HG02973 (cell line): ENCODE measurements around the gene TCEAL2.
"Not testable (repeated sequence)": the region's sequence is repeated elsewhere in the genome, so short reads cannot be mapped to it uniquely, and the experiment has no call there.

ENCODE experiments used
- ATAC-seq: cut with Tn5 transposase; IDR thresholded peaks from one replicate; pipeline ENCODE4 v1.9.1; 2021; ENCODE audit warnings: moderate library complexity; ENCODE audit not compliant: unreplicated experiment

The TCEAL2 gene

GRCh38 chrX:102125436-102125835, at the start of gene TCEAL2:
TSS of gene TCEAL2 (plus strand) at chrX:102125679. CDS start at chrX:102126831, 1,152 bp downstream.
- not testable (repeated sequence) for ATAC-seq

DNA sequence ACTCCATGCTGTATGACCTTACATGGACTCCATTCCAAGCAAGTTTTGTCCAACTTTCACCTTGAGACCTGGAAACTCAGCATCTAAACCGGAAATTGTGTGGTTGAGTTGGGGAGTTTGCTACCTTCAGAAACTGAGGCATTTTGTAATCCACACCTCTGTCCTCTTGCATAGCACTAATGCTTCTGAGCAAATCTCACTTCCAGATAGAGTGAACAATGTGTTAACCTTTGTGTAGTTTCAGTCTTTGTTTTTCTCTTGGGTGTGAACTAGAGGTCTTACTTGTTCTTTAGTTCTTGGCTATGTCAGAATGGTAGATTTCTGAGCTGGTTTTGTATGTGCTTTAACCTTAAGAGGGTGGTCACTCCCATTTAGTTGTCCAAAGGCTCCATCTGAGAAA, 48.1 kb upstream of the TCEAL2 start:
- ATAC-seq = no peak

DNA sequence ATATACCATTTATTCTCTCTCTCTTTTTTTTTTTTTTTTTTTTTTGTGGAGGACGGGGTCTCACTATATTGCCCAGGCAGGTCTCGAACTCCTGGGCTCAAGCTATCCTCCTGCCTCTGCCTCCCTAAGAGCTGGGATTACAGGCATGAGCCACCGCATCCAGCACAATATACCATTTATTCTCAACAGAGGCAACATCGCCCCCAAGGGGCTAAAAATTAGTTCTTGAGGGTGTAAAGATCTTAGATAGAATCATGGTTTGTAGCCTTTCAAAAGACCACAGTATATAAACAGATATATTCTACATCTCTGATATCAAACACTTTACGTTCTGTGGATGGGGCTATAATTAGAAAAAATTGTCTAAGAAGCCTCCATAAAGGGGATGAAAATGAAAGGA, 39.8 kb upstream of the TCEAL2 start:
- no peak for ATAC-seq

GRCh38 chrX:102113367-102113766, 12.1 kb upstream of the TCEAL2 start:
- no peak for ATAC-seq

GRCh38 chrX:102115748-102116147, 9.7 kb upstream of the TCEAL2 start:
- ATAC-seq = no peak

GRCh38 chrX:102125014-102125413, 465 bp upstream of the TCEAL2 start:
- ATAC-seq = not testable (repeated sequence)

GRCh38 chrX:102126080-102126818, 770 bp downstream of the TCEAL2 start:
- ATAC-seq = not testable (repeated sequence)

GRCh38 chrX:102126863-102127262, 1.4 kb downstream of the TCEAL2 start:
- ATAC-seq = no peak

- ATAC-seq = no peak
Observed at GRCh38 chrX:102129473-102129872, 4.0 kb downstream of the TCEAL2 start.

DNA sequence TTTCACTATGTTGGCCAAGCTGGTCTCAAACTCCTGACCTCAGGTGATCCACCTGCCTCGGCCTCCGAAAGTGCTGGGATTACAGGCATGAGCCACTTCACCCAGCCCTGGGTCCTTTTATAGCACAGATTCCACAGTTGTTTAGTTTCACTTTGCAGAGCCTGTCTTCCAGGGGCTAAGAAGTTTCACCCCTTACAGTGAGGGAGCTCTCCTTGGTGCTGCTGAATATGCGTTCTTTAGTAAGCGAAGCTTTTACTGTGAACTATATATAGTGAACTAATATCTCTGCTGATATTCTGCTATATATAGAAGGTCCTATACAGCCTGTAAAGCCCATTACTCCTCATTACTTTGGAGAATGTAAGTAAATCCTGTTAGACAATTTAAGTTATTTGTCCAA, 12.6 kb downstream of the TCEAL2 start:
- no peak for ATAC-seq

- not testable (repeated sequence) for ATAC-seq
Observed at GRCh38 chrX:102140876-102141275, 15.4 kb downstream of the TCEAL2 start.

DNA sequence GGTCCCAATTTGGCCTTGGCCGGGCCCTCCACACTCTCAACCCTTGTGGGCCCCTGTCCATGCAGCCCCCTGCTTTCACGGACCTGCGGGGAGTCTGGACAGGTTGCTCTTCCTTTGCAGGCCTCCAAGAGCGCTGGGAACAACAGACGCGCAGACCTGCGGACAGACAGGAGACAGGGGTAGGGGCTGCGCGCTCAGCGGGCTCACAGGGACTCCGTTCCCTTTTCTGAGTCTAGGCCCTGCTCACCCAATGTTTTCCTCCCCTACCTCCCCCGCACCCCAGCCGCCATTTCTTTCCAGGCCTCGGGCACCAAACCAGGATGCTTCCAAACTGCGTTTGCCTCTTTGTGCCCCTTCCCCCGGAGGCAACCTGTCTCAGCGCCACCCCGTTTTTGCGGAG, 16.2 kb downstream of the TCEAL2 start:
- not testable (repeated sequence) for ATAC-seq

DNA sequence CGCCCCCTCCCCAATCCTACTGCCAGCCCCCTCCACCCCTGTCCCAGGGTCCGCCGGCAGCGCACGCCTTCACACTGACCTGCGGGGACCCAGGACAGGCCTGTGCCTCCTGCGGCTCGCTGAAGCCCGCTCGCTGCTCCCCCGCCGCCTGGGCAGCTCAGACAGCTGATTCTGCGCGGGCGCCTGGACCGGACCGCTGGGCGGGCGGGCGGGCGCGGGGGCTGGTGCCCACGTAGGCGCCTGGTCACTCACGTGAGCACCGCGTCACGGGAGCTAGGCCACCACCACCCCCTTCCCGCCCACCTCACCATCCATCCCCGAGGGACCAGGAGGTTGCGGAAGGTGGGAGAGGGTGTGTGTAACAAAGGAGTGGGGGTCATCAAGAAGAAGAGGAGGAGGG, 16.8 kb downstream of the TCEAL2 start, which contains the start of gene TCEAL6:
TSS of gene TCEAL6 (minus strand) at position 208 of the 400 bp plus-strand sequence.
- not testable (repeated sequence) for ATAC-seq

DNA sequence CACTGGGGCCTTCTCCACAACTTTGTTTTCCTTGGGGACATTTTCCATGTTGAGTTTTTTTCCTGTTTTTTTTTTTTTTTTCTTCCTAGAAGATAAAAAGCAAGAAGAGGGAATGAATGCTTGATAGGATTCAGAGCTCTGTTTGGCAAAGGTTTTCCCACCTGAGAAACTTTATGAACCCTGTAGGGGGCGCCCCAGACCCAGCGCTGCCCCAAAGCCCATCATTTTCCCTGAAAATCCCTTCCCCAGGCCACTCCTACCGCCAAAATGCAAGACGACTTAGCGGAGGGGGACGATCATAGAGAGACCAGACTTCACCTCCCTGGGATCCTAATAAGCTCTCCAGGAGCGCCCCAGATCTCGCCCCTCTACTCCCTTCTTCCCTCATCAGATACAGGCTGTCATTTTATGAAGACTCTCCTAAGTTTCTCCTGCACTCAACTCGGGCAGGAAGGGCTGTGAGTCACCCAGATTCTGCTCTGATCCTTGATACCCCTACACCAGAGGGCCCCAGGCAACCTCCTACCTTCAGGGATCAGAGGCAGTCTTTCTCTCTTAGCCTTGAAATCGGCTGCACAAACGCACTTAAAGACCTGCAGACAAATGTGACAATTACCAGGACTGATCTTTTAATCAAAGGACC, 28.9 kb downstream of the TCEAL2 start:
- ATAC-seq = no peak

- peak; percentile 34 for ATAC-seq
Observed at GRCh38 chrX:102154900-102155805, 29.7 kb downstream of the TCEAL2 start.

GRCh38 chrX:102155806-102156179, 30.3 kb downstream of the TCEAL2 start, which contains the start of gene BEX5:
TSS of gene BEX5 (minus strand) at chrX:102155977. CDS start at chrX:102154265, 1,712 bp downstream.
- ATAC-seq = peak; percentile 96
